Cerebellar nuclear complex (tissue), 1 donor: ENCODE measurements around the gene SLC25A45.
"Not testable (repeated sequence)": the region's sequence is repeated elsewhere in the genome, so short reads cannot be mapped to it uniquely, and the experiment has no call there.

Source experiments
- DNase-seq, 2 experiments: peaks; one replicate each; lab custom pipeline; 2025; lab: John Stamatoyannopoulos, UW

Gene SLC25A45

GRCh38 chr11:65357856-65358356 is 24.5 kb downstream of the SLC25A45 start:
- DNase-seq: no peak

GRCh38 chr11:65356394-65356972 is 26.0 kb downstream of the SLC25A45 start:
- DNase-seq: peak; percentile 31 to 81

- peak in 1 of 2 experiments; percentile 12 for DNase-seq
Observed at GRCh38 chr11:65355776-65356393, 26.6 kb downstream of the SLC25A45 start.

GRCh38 chr11:65355013-65355775 is 27.3 kb downstream of the SLC25A45 start:
- DNase-seq: no peak

DNA sequence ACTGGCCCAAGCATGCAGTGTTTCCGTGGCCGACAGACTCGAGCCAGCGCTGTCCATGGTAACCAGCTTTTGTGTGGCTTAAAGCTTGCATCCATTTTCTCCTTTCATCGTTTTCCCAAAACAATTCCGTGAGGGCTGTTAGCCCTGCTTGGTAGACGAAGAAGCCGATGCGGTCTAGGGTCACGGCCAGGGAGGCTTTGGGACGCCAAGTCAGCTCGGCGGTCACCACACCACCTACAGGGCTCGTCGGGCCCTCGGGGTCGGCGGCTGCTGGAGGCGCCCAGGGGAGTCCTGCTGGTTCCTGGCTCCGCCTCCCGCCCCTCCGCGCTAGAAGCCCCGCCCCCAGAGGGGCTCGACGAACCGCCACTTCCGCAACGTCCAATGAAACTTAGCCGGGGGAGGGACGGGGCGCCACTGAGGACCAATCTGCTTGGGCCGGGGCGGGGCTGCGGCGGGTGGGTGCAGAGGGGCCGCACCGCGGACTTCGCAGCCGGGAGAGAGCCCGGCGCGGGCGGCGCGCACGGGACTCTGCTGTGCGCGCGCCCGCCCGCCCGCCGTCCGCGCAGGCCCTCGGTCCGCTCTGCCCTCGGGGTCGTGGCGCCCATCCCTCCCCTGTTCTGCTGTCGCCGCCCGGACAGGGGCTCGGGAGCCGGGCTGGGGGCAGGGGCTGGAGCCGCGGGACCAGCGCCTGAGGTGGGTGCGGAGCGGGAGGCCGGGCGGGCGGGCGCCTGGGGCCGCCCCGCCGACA is 28.0 kb downstream of the SLC25A45 start, which contains the start of gene TIGD3:
TSS of gene TIGD3 (plus strand) at position 487 of the 748 bp plus-strand sequence. CDS start 1,058 bp downstream, outside the sequence.
- peak; percentile 69 to 89 for DNase-seq

- DNase-seq: peak in 1 of 2 experiments; percentile 56
Observed at GRCh38 chr11:65353900-65354264, 28.6 kb downstream of the SLC25A45 start.

GRCh38 chr11:65353376-65353775 is 29.1 kb downstream of the SLC25A45 start:
- DNase-seq: no peak

GRCh38 chr11:65352783-65353182 is 29.7 kb downstream of the SLC25A45 start:
- no peak for DNase-seq

- DNase-seq: no peak
Observed at GRCh38 chr11:65351511-65351910, 30.9 kb downstream of the SLC25A45 start.

DNA sequence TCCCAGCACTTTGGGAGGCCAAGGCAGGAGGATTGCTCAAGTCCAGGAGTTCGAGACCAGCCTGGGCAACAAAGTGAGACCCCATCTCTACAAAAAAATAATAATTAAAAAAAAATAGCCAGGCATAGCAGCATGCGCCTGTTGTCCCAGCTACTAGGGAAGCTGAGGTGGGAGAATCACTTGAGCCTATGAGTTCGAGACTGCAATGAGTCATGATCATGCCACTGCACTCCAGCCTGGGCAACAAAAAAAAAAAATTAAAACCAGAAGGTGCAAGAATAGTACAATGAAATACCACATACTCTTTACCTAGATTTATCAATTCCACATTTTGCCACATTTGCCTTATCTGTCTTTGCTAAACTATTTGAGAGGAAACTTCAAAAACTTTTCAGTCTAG is 40.6 kb downstream of the SLC25A45 start:
- DNase-seq: no peak

DNA sequence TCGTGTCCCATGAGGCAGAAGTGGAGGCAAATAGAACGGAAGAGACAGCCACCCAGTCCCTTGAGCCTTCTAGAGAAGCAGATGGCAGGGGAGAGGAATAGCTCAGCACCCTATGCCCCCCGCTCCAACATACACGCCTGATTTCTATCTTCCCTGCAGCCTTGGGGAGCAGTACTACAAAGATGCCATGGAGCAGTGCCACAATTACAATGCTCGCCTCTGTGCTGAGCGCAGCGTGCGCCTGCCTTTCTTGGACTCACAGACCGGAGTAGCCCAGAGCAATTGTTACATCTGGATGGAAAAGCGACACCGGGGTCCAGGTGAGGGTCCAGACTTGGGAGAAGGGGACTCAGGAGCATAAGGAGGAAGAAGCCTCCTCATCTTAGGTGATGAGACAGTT is 42.2 kb downstream of the SLC25A45 start:
- DNase-seq: no peak

DNA sequence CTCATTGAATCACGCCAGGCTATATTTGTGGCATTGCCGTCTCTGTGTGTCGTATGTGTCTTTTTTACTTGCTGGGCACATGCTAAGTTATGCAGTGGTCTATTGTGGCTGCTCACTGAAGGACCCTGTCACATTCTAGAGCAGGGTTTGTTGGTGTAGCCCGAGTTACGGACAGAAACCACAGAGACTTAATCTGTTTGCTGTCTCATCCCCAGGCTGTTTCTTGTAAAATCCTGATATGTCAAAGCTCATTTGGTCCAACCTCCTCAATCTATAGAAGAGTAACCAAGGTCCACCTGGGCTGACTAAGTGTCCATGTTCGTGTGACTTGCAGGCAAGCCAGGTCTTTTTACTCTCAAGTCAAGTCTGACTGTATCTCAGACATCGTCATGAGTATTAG is 43.8 kb downstream of the SLC25A45 start:
- no peak for DNase-seq

DNA sequence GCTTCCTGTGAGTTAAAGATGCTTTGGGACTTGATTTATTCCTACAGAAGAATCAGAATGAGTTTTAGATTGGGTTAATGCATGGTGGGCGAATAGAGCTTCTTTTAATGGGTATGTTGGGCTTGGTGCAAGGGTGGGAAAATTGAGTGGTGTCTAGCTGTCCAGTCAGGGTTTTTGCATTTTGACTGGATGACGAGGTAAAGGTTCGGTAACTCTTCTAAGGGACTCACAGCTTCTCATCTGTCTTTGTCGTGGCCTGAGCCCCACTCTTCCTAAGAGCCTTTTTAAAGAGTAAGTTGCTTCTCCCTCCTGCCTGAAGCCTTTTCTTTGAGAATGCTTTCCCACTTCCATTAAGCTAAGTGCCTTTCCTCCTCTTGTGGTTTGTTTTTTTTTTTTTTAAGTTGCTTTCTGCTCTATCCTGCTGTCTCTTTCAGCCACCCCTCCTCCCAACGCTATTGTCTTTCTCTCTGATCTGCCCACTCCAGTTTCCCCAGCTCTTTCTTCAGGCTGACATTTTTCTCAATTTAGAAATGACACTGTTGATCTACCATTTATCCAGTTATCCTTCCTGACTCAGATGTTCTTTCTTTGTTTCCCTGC is 47.6 kb downstream of the SLC25A45 start:
- DNase-seq: no peak

- not testable (repeated sequence) for DNase-seq
Observed at GRCh38 chr11:65332591-65332990, 49.9 kb downstream of the SLC25A45 start.

DNA sequence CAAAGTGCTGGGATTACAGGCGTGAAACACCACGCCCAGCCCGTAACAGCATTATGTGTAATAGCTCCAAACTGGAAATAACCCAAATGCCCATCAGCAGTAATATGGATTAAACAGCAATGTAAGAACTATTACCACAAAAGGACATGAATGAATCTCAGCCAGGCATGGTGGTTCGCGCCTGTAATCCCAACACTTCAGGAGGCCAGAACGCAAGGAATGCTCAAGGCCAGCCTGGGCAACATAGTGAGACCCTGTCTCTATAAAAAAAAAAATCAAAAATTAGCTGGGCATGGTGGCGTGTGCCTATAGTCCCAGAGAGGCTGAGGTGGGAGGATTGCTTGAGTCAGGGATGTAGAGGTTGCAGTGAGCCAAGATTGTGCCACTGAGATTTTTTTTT is 51.9 kb downstream of the SLC25A45 start:
- no peak for DNase-seq

DNA sequence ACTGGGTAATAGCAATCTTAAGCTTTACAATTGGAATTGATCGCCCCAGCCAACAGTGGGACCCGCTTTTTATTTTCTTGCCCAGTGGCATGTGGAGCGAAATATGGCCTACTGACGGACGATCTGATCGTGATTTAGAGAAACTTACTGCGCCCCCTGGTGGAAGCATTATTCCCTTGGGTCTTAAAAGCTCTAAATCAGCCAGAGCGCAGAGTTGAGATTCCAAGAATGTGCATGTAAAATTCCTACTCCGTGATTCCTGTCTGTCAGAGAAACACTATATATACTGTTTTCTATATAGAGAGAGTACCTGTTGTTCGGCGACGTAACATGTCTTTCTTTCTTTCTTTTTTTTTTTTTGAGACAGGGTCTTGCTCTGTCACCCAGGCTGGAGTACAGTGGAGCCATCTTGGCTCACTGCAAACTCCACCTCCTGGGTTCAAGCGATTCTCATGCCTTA is 52.5 kb downstream of the SLC25A45 start:
- DNase-seq: peak in 1 of 2 experiments; percentile 44

- DNase-seq: no peak
Observed at GRCh38 chr11:65329478-65329877, 53.0 kb downstream of the SLC25A45 start.

GRCh38 chr11:65327021-65327420 is 55.4 kb downstream of the SLC25A45 start:
- DNase-seq: no peak

DNA sequence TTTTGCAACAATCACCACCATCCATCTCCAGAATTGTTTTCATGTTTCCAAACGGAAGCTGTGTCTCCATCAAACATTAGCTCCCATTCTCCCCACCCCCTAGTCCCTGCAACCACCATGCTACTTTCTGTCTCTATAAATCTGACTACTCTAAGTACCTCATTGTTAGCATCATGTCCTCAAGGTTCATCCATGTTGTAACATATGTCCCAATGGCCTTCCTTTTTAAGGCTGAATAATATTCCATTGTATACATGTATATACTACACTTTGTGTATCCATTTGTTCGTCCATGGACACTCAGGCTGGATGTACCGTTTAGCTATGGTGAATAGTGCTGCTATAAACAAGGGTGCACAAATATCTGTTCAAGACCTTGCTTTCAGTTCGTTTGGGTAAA is 57.0 kb downstream of the SLC25A45 start:
- DNase-seq: no peak
